ENCODE data around the gene DCAF8L2. TPM values are rescaled to one million over a fixed set of nuclear protein-coding genes. Genes with fewer than 3 reads are reported as not detected.

Gene DCAF8L2
- total and polyA plus RNA-seq, 7 donors, result not detected

- H3K4me1 ChIP-seq, result no peaks in the 10 kb centered on the region
- H3K9me3 ChIP-seq, result no peaks in the 10 kb centered on the region
- H3K36me3 ChIP-seq (ENCODE audit: insufficient read depth in 1 of 2, low read depth in 1 of 2), result no peaks in the 10 kb centered on the region
- DNase-seq, result no peak
- 21 to 44% (median 33%) methylated on average over 5 of the region's 5 CpGs for WGBS, 3 donors
- intact Hi-C loops (cut with DNase I), result no loop called here
- no peak for TF ChIP-seq CTCF (IDR thresholded peaks at IDR 0.05)
- H3K27me3 ChIP-seq (ENCODE audit: insufficient read depth in 3 of 3, low read length in 2 of 3), result no peaks in the 10 kb centered on the region
- ATAC-seq, result no peak
- no peak overlapping the region for H3K4me3 ChIP-seq
- H3K27ac ChIP-seq, result no peak overlapping the region
Measured at GRCh38 chrX:27565992-27566391, 24.2 kb upstream of the DCAF8L2 start.

GRCh38 chrX:27571164-27571563, 19.0 kb upstream of the DCAF8L2 start:
- Histone ChIP-seq H3K27me3 (ENCODE audit: insufficient read depth in 3 of 3, low read length in 2 of 3) (no peaks in the 10 kb centered on the region), H3K36me3 (ENCODE audit: insufficient read depth in 1 of 2, low read depth in 1 of 2) (no peaks in the 10 kb centered on the region), H3K4me3 (no peak overlapping the region), H3K27ac (no peak overlapping the region), H3K4me1 (no peaks in the 10 kb centered on the region), H3K9me3 (no peaks in the 10 kb centered on the region)
- DNase-seq (no peak), ATAC-seq (no peak)
- 62 to 85% (median 77%) methylated on average over 2 of the region's 2 CpGs for WGBS, 3 donors
- no peak for TF ChIP-seq CTCF (IDR thresholded peaks at IDR 0.05)
- intact Hi-C loops (cut with DNase I), result no loop called here

- no peak for TF ChIP-seq CTCF (IDR thresholded peaks at IDR 0.05)
- DNase-seq (no peak), ATAC-seq (no peak)
- Histone ChIP-seq H3K9me3 (no peaks in the 10 kb centered on the region), H3K4me1 (no peaks in the 10 kb centered on the region), H3K27me3 (ENCODE audit: insufficient read depth in 3 of 3, low read length in 2 of 3) (no peaks in the 10 kb centered on the region), H3K4me3 (no peak overlapping the region), H3K36me3 (ENCODE audit: insufficient read depth in 1 of 2, low read depth in 1 of 2) (no peaks in the 10 kb centered on the region), H3K27ac (no peak overlapping the region)
- intact Hi-C loops (cut with DNase I), result no loop called here
Measured at GRCh38 chrX:27575565-27575964, 14.6 kb upstream of the DCAF8L2 start.

- TF ChIP-seq CTCF (IDR thresholded peaks at IDR 0.05), result no peak
- Histone ChIP-seq H3K4me1 (no peaks in the 10 kb centered on the region), H3K4me3 (no peak overlapping the region), H3K27ac (no peak overlapping the region), H3K27me3 (ENCODE audit: insufficient read depth in 3 of 3, low read length in 2 of 3) (no peaks in the 10 kb centered on the region), H3K36me3 (ENCODE audit: insufficient read depth in 1 of 2, low read depth in 1 of 2) (no peaks in the 10 kb centered on the region), H3K9me3 (no peaks in the 10 kb centered on the region)
- no peak for ATAC-seq
- intact Hi-C loops (cut with DNase I), result no loop called here
- 82 to 97% (median 84%) methylated on average over 1 of the region's 1 CpG for WGBS, 3 donors
- DNase-seq, result no peak
Measured at GRCh38 chrX:27583976-27584375, 6.2 kb upstream of the DCAF8L2 start.

GRCh38 chrX:27591938-27592337, 1.8 kb downstream of the DCAF8L2 start:
- Histone ChIP-seq H3K9me3 (no peaks in the 10 kb centered on the region), H3K27me3 (ENCODE audit: insufficient read depth in 3 of 3, low read length in 2 of 3) (no peaks in the 10 kb centered on the region), H3K4me3 (no peak overlapping the region), H3K4me1 (no peaks in the 10 kb centered on the region), H3K36me3 (ENCODE audit: insufficient read depth in 1 of 2, low read depth in 1 of 2) (no peaks in the 10 kb centered on the region), H3K27ac (no peak overlapping the region)
- WGBS, 3 donors, result 60 to 75% (median 68%) methylated on average over 10 to 15 of the region's 15 CpGs
- TF ChIP-seq CTCF (IDR thresholded peaks at IDR 0.05), result no peak
- DNase-seq (no peak), ATAC-seq (no peak)
- intact Hi-C loops (cut with DNase I), result no loop called here
